ENCODE measurements around the gene NT5DC3. TPM values are rescaled to one million over a fixed set of nuclear protein-coding genes. Genes with fewer than 3 reads are reported as not detected.

Gene NT5DC3
- polyA plus RNA-seq, 3 donors = 0.27 to 4.8 (median 0.93) TPM

- Mint-ChIP-seq H3K4me1 (peaks cover 5% of the 10 kb centered on the region), H3K4me3 (no peak overlapping the region), H3K27ac (no peak overlapping the region), H3K9me3 (peaks cover 0 to 2% (median 0%) of the 10 kb centered on the region in 7 donors), H3K27me3 (ENCODE audit: low read depth in 3 of 3) (peaks cover 0 to 2% (median 0%) of the 10 kb centered on the region in 3 donors), H3K36me3 (no peaks in the 10 kb centered on the region)
- Histone ChIP-seq H3K9me3 (replicated peaks in 1 of 2; ENCODE audit: control insufficient read depth in 1 of 2, insufficient read depth in 1 of 2, low read length in 2 of 2) (no peaks in the 10 kb centered on the region), H3K4me1 (ENCODE audit: control insufficient read depth in 1 of 2, insufficient read depth in 2 of 2, low read length in 2 of 2) (no peaks in the 10 kb centered on the region), H3K4me2 (replicated peaks; ENCODE audit: extremely low read depth, low read length, poor library complexity, severe bottlenecking) (no peak overlapping the region), H3K27ac (ENCODE audit: low read depth in 1 of 2, low read length in 2 of 2) (no peak overlapping the region), H3K36me3 (replicated peaks in 1 of 2; ENCODE audit: control insufficient read depth in 1 of 2, insufficient read depth in 2 of 2, low read length in 2 of 2) (no peaks in the 10 kb centered on the region), H4K20me1 (ENCODE audit: insufficient read depth, low read length) (no peaks in the 10 kb centered on the region), H3K27me3 (ENCODE audit: control insufficient read depth in 2 of 2, insufficient read depth in 2 of 2, low read length in 2 of 2) (no peaks in the 10 kb centered on the region), H3K9ac (ENCODE audit: insufficient read depth, low read length, poor library complexity, severe bottlenecking) (no peak overlapping the region), H3K4me3 (replicated peaks in 1 of 3; ENCODE audit: low read depth in 2 of 3, low read length in 3 of 3) (no peak overlapping the region), H3K79me2 (ENCODE audit: insufficient read depth, low read length) (no peaks in the 10 kb centered on the region), H2AFZ (ENCODE audit: insufficient read depth, low read depth, low read length, poor library complexity, severe bottlenecking) (no peak overlapping the region)
- intact Hi-C loops (cut with micrococcal nuclease) = loop anchor here (5.0 to 10.0 kb wide), 2 partner anchors 221 to 228 kb away; no protein-coding TSS in a partner anchor
- no CpG with 5 or more reads among the region's 2 CpGs for WGBS (ENCODE audit: insufficient coverage)
- no peak for TF ChIP-seq CTCF (IDR thresholded peaks at IDR 0.05)
- DNase-seq = no peak
These were observed 42.9 kb upstream of the NT5DC3 start for GRCh38 chr12:103883908-103884307.

GRCh38 chr12:103882861-103883596, 42.0 kb upstream of the NT5DC3 start:
- peaks cover 0 to 2% (median 0%) of the 10 kb centered on the region in 3 donors for H3K27me3 Mint-ChIP-seq (ENCODE audit: low read depth in 3 of 3)
- Histone ChIP-seq H3K79me2 (ENCODE audit: insufficient read depth, low read length) (no peaks in the 10 kb centered on the region), H3K4me2 (replicated peaks; ENCODE audit: extremely low read depth, low read length, poor library complexity, severe bottlenecking) (no peak overlapping the region), H3K27ac (ENCODE audit: low read depth in 1 of 2, low read length in 2 of 2) (no peak overlapping the region), H3K36me3 (replicated peaks in 1 of 2; ENCODE audit: control insufficient read depth in 1 of 2, insufficient read depth in 2 of 2, low read length in 2 of 2) (no peaks in the 10 kb centered on the region), H3K4me1 (ENCODE audit: control insufficient read depth in 1 of 2, insufficient read depth in 2 of 2, low read length in 2 of 2) (no peaks in the 10 kb centered on the region), H3K27me3 (ENCODE audit: control insufficient read depth in 2 of 2, insufficient read depth in 2 of 2, low read length in 2 of 2) (no peaks in the 10 kb centered on the region), H3K9ac (ENCODE audit: insufficient read depth, low read length, poor library complexity, severe bottlenecking) (no peak overlapping the region), H2AFZ (ENCODE audit: insufficient read depth, low read depth, low read length, poor library complexity, severe bottlenecking) (no peak overlapping the region), H3K9me3 (replicated peaks in 1 of 2; ENCODE audit: control insufficient read depth in 1 of 2, insufficient read depth in 1 of 2, low read length in 2 of 2) (no peaks in the 10 kb centered on the region), H3K4me3 (replicated peaks in 1 of 3; ENCODE audit: low read depth in 2 of 3, low read length in 3 of 3) (no peak overlapping the region), H4K20me1 (ENCODE audit: insufficient read depth, low read length) (no peaks in the 10 kb centered on the region)
- no CpG with 5 or more reads among the region's 2 CpGs for WGBS (ENCODE audit: insufficient coverage)
- H3K4me3 Mint-ChIP-seq = no peak overlapping the region
- no peaks in the 10 kb centered on the region for H3K36me3 Mint-ChIP-seq
- no peak for TF ChIP-seq CTCF (IDR thresholded peaks at IDR 0.05)
- H3K4me1 Mint-ChIP-seq = peaks cover 6% of the 10 kb centered on the region
- H3K27ac Mint-ChIP-seq = no peak overlapping the region
- H3K9me3 Mint-ChIP-seq = peaks cover 0 to 2% (median 0%) of the 10 kb centered on the region in 7 donors
- intact Hi-C loops (cut with micrococcal nuclease) = loop anchor here (5.0 to 10.0 kb wide), 2 partner anchors 222 to 229 kb away; no protein-coding TSS in a partner anchor
- DNase-seq = no peak
